NCI-H69 (cell line): ENCODE measurements around the gene CPS1.

Source experiments
- DNase-seq: peaks from one replicate; lab custom pipeline; 2025; lab: John Stamatoyannopoulos, UW

Gene CPS1

DNA sequence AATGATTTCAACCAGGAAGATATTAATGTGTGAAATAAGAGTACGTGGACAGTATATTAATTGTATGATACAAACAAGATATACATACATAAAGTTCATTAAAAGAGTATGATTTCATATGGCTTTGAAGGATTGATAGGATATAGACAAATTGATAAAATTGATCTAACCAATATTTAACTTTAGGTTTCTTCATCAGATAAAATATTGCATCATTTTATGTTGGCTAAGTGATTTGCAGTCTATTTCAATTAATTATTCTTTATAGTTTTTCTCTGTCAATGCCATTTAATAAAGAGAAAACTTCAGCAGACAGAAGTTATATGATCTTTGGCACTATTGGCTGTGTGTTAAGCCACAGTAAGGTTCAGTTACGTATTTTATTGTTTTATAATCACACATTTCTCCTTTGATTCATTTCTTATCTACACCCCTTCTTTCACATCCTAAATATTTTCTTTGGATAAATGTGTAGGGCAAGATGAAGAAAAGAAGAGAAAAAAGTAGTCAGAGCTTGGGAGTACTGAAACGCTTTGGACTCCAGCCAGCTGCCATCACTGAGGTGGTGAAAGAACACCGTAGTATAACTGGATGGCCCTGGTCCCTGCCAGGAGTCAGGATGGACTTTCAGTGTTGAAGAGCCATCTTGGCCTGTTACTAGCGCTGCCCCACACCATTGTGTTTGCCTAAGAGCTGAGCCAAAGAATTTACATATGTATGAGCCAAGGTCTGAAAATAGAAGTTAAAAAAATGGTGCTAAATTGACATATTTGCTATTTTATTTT is 9.8 kb upstream of the CPS1 start:
- no peak for DNase-seq

DNA sequence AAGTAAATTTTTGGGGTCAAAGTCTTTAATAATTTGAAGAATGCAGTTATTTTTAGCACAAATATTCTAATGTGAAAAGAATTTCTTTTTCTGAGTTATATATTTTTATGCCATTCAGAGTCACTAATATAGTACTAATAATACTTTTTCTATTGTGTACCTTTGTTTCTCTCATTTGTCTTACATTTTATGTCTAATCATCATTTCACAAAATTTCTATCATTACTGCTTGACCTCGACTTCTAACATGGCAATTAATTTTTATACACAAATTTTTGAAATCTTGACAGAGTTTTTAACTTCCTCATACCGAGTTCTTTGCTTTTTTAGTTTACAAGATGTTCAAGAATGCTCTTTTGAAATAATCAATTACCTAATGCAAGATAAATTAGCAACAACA is 8.4 kb upstream of the CPS1 start:
- no peak for DNase-seq

DNA sequence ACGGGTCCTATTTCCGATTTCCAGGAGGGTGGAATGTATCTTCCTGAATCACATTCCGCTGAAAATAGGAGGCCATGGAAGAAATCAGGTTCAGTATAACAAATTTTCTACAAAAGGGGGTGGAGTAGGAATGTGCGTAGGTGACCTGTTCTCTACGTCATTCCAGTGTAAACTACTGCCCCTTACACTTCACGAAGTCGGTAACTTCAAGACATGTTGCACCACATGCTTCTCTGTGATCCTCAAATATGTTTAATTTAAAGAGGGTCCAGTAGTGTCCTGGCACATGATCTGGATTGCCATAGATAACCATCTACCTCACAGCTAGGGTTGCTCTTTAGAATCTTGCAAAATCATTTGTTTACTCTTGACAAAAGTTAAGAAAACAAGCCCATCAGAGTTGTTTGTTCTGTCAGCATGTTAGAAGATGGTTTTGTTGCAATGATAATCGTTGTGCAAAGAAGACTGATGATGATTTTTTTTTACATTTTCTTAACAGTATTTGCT is 7.5 kb upstream of the CPS1 start:
- DNase-seq = no peak

DNA sequence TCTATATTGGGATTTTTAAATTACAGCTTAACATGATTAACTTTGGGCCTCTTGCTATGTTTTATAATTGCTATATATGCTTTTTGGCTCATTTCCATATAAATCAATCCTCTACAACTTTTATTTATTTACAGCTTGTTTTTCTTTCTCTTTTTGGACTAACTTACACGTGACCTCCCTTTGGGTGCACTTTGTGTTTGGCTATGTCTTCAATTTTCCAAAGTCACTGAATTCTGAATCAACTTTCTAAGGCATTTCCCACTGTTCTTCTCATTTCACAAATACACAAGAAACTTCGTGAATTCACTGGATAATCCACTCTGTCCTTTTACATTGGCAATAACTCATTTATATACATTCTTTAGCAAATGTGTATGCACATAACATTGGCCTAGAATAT is 5.4 kb upstream of the CPS1 start:
- no peak for DNase-seq

DNA sequence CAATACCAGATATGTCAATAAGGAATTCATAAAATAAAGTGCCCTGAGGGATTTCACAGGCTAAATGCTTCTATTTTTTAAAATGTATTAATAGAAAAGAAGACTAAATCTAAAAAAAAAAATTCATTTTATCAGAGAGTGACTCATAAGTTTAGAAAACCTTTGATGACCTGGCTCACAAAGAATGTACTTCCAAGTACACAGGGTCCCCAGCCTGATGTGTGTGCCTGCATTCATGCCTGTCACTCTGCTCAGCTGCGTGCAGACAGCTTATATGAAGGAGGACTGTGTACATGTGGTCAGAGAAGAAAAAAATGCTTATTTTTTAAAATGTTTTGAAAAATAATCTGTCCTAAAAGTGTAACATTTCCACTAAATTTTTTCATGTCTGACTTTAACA is 3.0 kb upstream of the CPS1 start:
- no peak for DNase-seq

DNA sequence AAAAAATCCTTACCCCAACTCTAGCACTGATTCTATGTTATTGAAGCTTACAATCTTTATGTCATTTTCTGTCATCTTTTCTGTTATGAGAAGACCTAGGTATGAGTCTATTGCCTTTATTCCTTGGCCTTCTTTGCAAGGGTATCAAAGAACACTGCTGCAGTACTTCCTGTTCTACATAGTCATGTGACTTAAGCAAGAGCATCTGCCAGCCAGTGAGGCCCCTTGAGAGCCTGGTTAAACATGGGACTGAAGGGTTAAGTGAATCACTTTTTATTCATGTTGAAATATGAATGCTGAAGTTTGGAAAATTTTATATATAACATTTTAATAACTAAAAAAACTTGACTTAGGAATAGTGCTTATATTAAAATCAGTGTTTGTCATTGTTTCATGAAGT is 844 bp upstream of the CPS1 start:
- no peak for DNase-seq

DNA sequence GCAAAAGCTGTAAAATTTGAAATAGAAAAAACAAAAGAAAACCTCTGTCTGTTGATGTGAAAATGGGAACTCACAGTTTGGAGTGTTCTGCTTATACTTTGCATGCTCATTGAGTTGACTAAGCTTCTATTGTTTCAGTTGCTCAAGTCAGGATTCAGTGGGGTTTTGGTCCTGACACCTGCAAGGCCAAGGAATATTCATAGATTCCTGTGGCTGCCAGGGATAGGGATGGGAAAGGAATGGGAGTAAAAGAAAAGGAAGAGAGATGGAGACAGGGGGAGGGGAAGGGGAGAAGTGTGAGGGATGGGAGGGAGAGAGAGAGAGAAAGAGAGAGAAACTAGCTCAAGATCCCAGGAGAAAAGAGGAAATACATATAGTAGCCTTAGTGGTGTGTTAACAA is 1.3 kb downstream of the CPS1 start:
- DNase-seq = no peak

DNA sequence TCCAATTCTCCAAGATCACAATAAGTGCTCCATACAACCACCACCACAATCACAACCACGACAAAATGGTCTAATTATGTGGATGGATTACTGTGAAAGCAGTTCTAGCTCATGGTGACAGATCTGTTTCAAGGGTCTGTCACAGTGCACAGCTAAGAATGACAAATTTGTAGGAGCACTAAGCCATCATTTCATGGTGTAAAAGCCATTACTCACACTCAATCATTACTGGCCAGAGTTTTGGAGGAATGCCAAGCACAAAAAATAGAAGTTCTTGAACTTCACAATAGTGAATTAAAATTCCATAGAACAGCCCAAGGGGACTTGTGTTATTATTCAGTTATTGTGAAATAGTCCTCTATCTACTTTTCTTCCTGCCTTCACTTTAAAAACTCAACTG is 2.3 kb downstream of the CPS1 start:
- no peak for DNase-seq

- DNase-seq = no peak
Observed at GRCh38 chr2:210559182-210559581, 2.8 kb downstream of the CPS1 start.

GRCh38 chr2:210561475-210561874 is 5.1 kb downstream of the CPS1 start:
- no peak for DNase-seq

- DNase-seq = no peak
Observed at GRCh38 chr2:210562091-210562490, 5.7 kb downstream of the CPS1 start.

DNA sequence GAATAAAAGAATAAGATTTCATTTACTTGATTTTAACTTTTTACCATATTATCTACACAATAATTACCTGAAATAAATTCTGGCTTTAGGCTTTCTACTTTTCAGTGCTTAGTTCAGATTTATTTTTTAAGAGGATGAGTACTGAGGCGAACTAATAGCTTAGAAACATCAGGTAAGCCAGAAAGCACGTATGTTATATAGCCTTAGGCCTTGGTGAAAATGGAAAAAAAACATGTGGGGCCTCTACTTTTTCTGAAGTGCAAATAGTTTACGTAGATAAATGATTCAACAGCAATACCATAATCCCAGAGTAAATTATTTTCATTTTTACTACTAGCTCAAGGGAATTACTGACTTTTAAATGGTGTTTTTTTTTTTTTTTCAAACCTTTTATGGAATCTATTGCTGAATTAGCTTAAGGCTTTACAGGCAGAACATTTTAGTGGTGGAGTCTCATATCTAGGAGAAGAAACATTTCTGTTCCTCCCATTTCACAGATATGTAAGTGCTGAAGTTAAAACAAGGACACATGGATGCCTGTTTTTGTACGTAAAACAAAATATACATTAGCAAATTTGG is 6.2 kb downstream of the CPS1 start:
- no peak for DNase-seq

DNA sequence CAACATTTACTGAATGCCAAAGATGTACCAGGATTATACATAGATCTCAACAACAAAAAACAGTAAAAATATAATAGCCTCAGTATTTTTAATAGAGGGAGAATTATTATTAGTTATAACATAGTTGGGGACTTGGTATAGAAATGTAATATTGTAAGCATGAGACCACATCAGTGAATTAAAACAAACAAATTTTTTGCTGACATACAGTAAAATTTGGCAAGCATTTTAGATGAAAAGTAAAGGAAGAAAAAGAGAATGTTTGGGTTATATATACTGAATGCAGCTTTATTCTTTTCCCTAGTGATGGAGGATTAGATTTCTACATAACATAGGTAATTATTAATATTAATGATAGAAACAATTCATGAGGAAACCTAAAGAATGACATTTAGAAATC is 10.9 kb downstream of the CPS1 start:
- DNase-seq = no peak

DNA sequence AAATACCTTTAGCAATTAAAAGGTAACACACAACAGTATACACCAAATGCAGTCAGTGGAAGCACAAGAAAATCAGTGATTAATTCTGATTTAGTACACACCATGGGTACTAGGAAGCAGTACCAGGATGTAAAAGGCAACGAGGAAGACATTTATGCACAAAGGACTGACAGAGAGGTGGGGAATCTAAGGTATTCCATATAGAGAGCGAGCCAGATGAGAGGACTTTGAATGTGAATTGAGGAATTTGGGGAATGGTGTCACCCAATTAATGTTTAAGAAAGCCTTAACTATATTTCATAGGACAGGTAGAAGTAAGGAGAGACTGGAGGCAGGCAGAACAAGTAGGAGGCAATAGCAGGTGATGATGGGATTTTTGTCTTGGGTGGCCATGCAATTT is 11.7 kb downstream of the CPS1 start:
- no peak for DNase-seq

GRCh38 chr2:210577263-210578071 is 21.1 kb downstream of the CPS1 start:
- DNase-seq = peak; percentile 50

DNA sequence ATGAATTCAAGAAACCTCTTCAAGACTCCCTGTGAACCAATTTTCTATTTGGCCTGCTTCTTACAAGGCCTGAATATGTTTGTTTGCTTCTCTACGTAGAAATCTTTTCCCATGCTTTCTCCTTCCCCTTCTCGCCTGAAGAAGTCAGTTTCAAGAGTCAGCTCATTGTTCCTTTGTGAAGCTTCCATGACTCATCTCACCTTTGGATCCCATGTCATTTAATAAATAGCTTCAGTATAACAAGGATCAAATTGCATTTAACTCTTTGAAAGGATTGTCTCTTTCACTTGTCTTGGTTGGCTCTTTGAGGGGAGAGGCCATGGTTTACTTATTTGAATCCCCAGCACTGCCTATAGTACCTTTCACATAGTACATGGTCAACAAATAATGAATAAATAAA is 28.4 kb downstream of the CPS1 start:
- no peak for DNase-seq

GRCh38 chr2:210586381-210586780 is 30.0 kb downstream of the CPS1 start:
- DNase-seq = no peak

DNA sequence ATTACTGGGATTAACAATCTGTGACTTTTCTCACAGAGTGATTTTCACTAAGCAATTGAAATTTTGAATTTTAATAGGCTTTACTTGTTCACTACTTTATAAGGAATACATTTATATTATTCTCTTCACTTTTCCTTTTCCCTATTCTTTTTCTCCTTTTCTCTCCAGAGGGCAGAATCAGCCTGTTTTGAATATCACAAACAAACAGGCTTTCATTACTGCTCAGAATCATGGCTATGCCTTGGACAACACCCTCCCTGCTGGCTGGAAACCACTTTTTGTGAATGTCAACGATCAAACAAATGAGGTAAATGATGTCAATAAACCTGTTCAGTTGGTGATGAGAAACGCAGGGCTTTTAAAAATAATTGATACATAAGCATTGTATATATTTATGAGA is 35.3 kb downstream of the CPS1 start:
- DNase-seq = no peak

DNA sequence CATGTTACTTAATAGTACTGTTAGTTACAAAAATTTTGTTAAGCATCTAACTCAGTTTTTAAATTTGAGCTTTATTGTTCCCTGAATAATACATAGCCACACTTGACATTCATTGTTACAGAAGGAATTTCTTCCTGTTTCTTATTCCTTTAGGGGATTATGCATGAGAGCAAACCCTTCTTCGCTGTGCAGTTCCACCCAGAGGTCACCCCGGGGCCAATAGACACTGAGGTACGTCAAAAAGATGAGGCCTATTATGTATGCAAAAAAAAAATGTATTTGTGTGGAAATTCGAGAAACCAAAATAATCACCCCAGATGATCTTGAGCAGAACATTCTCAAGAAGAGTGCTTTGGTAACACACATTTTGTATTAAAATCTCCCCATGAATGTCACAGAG is 36.3 kb downstream of the CPS1 start:
- DNase-seq = no peak

DNA sequence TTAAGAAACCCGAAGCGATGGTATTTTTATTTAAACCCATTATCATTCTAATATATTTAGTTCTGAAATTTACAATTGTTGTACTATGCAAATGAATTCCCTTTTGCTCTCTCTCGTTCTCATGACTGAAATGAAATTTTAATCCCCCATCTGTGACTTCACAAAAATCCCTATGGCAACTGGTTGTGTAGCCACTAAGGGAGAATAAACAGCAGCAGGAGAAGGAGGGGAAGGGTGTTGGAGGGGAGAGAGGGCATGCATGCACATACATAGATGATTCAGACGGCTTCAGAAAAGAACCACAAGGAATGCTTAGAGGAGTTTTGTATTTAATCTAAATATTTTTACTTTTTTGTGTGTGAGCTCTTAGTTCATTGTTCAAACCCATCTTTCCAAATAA is 36.8 kb downstream of the CPS1 start:
- no peak for DNase-seq

- DNase-seq = no peak
Observed at GRCh38 chr2:210598219-210598618, 41.8 kb downstream of the CPS1 start.

GRCh38 chr2:210599476-210599875 is 43.1 kb downstream of the CPS1 start:
- no peak for DNase-seq

DNA sequence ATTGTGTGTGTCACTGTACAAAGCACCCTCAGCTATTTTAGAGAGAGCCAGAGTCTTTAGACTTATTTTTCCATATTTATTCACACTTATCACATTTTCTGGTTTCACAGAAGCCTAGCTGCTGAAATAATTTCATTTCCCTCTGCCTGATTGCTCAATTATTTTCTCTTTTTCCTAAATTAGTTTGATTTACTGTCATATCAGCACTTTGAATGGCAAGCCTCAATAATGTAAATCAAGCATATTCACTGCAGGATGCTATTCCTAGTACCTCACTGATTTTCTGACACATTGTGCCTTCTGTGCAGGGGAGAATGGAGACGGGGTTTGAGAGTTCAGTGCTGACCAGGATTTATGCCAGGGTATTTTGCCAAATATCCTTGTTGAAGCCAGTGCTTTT is 48.3 kb downstream of the CPS1 start:
- DNase-seq = no peak
